NCI-H1092 treated with DMSO at 0.1 percent for 48 hours (cell line): ENCODE measurements around the gene LARGE2.

Experiments used
- DNase-seq: peaks from one replicate; lab custom pipeline; 2025; lab: John Stamatoyannopoulos, UW

Gene LARGE2

DNA sequence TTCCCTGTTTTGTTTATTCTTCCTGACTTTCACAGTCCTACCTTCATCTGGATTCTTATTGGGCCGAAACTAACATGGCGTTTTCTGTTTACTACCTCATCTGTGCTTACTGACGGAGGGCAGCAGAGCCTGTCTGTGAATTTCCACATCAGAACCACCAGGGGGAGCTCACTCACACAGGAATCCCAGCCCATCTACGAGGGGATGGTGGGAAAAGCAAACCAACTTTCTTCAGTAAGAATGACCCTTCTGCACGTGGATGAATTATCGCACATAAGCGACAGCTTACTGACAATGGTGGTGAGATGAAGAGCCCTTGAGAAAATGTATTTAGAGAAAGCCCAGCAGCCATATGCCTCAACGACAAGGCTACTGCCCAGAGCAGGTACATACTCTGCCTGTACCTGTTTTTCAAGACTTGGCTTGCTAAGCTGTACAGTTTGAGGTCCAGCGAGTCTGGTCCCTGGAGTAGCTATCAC is 42.5 kb downstream of the LARGE2 start:
- DNase-seq = peak; percentile 80

DNA sequence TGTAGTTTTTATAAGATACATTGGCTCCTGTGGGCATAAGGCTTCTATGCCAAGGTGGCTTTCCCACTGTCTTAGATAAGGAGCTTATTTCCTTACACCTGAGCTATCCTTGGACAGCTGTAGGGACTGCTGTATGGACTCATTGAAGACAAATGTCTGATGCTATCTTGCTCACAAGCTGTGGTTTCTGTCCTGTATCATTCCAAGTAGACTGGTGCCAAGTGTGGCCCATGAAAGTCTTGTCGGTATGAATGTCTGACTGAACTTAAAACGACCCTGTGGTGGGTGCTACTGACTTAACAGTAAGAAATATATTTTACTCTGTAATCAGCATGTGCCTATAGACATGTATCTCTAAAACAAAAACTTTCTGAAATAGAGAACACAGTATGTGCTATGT is 45.0 kb downstream of the LARGE2 start:
- DNase-seq = no peak

DNA sequence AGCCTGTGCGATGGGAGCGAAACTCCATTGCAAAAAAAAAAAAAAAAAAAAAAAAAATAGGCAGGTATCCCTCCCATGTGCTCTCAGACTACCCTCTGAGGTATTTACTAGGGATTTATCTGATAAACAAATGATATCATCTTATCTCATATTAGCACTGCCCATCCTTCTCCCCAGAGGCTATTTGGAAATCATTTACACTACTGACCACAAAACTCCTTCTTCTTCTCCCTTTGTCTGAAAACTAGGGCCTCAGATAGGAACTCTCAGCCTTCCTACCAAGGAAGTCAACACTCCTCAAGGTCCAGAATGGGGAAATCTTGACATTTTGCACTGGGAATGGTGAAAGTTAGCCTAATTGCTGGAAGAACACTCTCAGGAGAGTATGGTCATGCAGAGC is 46.4 kb downstream of the LARGE2 start:
- no peak for DNase-seq

DNA sequence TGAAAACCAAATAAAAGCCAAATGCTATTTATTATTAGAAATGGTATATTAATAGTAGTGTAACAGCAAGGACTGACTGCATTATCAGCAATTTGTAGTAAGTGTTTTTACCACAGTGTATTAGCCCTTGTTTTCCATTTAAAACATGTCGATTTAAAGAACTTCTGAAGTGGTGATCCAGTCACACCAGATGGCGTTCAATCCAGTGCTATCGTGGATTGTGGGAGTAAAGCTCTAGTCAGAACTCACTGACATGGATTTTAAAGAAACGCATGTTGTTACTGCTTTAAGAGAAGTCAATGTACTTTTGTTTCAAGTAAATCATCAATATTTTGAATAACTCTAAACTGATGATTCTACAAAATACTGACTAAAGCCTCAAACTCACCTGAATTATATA is 51.1 kb downstream of the LARGE2 start:
- DNase-seq = no peak

DNA sequence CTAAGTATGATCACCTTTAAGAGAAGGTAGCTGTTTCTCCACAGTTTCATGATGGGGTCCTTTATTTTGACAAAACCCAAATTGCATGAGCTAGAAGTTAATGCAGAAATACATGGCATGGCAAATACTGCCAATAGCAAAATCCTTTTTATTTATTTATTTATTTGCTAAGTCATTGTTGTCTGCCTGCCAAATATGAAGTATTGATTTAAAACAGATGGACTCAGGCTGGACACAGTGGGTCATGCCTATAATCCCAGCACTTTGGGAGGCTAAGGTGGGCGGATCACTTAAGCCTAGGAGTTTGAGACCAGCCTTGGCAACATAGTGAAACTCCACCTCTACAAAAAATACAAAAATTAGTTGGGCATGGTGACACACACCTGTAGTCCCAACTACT is 52.4 kb downstream of the LARGE2 start:
- DNase-seq = no peak
